GM12875 (cell line): ENCODE data around the gene STAG3.
"Not testable (repeated sequence)": the region's sequence is repeated elsewhere in the genome, so short reads cannot be mapped to it uniquely, and the experiment has no call there.

ENCODE experiments used
- H3K4me3 ChIP-seq: one replicate; pipeline ENCODE4 v1.5.1; 2011; ENCODE audit warnings: low read depth, low read length, control low read depth
- CTCF ChIP-seq: IDR thresholded peaks from 2 replicates; pipeline ENCODE4 v1.5.1; 2011; ENCODE audit warnings: low read depth, mild to moderate bottlenecking, control low read depth, inconsistent platforms, low read length, moderate library complexity, borderline replicate concordance; ENCODE audit not compliant: insufficient read depth

STAG3 gene

GRCh38 chr7:100220586-100221230 is 43.0 kb downstream of the STAG3 start:
- H3K4me3 ChIP-seq = peak overlapping the region; percentile 56
- no peak for TF ChIP-seq CTCF

- TF ChIP-seq CTCF = no peak
- H3K4me3 ChIP-seq = peak overlapping the region; percentile 56
These were observed 43.6 kb downstream of the STAG3 start for GRCh38 chr7:100221231-100221718.

GRCh38 chr7:100221767-100222444 is 44.2 kb downstream of the STAG3 start:
- H3K4me3 ChIP-seq = peak overlapping the region; percentile 56
- no peak for TF ChIP-seq CTCF

GRCh38 chr7:100222445-100223132 is 44.9 kb downstream of the STAG3 start:
- peak overlapping the region; percentile 56 for H3K4me3 ChIP-seq
- TF ChIP-seq CTCF = no peak

- not testable (repeated sequence) for H3K4me3 ChIP-seq
These were observed 45.7 kb downstream of the STAG3 start for GRCh38 chr7:100223376-100223927.

- not testable (repeated sequence) for H3K4me3 ChIP-seq
These were observed 47.2 kb downstream of the STAG3 start for GRCh38 chr7:100224891-100225290.

- not testable (repeated sequence) for H3K4me3 ChIP-seq
These were observed 57.1 kb downstream of the STAG3 start for GRCh38 chr7:100234660-100235317.

GRCh38 chr7:100239975-100240374 is 62.3 kb downstream of the STAG3 start:
- not testable (repeated sequence) for H3K4me3 ChIP-seq

GRCh38 chr7:100243385-100243784 is 65.7 kb downstream of the STAG3 start:
- H3K4me3 ChIP-seq = not testable (repeated sequence)

- not testable (repeated sequence) for H3K4me3 ChIP-seq
These were observed 67.4 kb downstream of the STAG3 start for GRCh38 chr7:100244988-100245605.

- H3K4me3 ChIP-seq = not testable (repeated sequence)
These were observed 68.6 kb downstream of the STAG3 start for GRCh38 chr7:100246121-100246864.

- not testable (repeated sequence) for H3K4me3 ChIP-seq
These were observed 69.1 kb downstream of the STAG3 start for GRCh38 chr7:100246865-100247137.
